Gastroesophageal sphincter (tissue), 4 donors: ENCODE results near the gene C10orf90. TPM values are rescaled to one million over a fixed set of nuclear protein-coding genes. Genes with fewer than 3 reads are reported as not detected.

Experiments
- ATAC-seq: fragments of 150-250 bp; one replicate; pipeline ENCODE4 v1.9.1; 2016; ENCODE audit warnings: mild to moderate bottlenecking, moderate library complexity
- H3K27ac ChIP-seq, 4 donors: fragments of 200-600 bp; sonication (generic) in 3 of 4; 1 replicate in 3 of 4; 2 replicates in 1 of 4; pipeline ENCODE4 v1.5.1; 2016 to 2019
- H3K27me3 ChIP-seq: fragments of 200-600 bp; sonication (generic); one replicate; pipeline ENCODE4 v1.5.1; 2019
- H3K36me3 ChIP-seq, 2 donors: fragments of 200-600 bp; sonication (generic); one replicate each; pipeline ENCODE4 v1.5.1; 2019; ENCODE audit warnings: control low read depth in 1 of 2
- H3K4me1 ChIP-seq, 3 donors: fragments of 200-600 bp; sonication (generic); 1 replicate in 2 of 3; 2 replicates in 1 of 3; pipeline ENCODE4 v1.5.1; 2016 to 2019; ENCODE audit warnings: control low read depth in 2 of 3
- H3K4me3 ChIP-seq, 2 donors: fragments of 200-600 bp; sonication (generic); one replicate each; pipeline ENCODE4 v1.5.1; 2019; ENCODE audit warnings: mild to moderate bottlenecking in 1 of 2, moderate library complexity in 1 of 2
- H3K9me3 ChIP-seq, 3 donors: fragments of 200-600 bp; sonication (generic); one replicate each; pipeline ENCODE4 v1.5.1; 2017 to 2019; ENCODE audit warnings: control low read depth in 2 of 3
- CTCF ChIP-seq, 4 experiments: fragments of 200-600 bp in 2 of 4; fragments of 450-650 bp in 2 of 4; sonication (generic) in 1 of 4; IDR thresholded peaks; one replicate each; pipeline ENCODE4 v1.5.1; 2017 to 2019; ENCODE audit warnings: antibody characterized with exemption in 4 of 4, mild to moderate bottlenecking in 2 of 4, moderate library complexity in 2 of 4
- EP300 ChIP-seq: sonication (generic); formaldehyde crosslinking; IDR thresholded peaks from one replicate; pipeline ENCODE4 v1.6.1; 2017; ENCODE audit warnings: antibody characterized with exemption, mild to moderate bottlenecking
- POLR2A ChIP-seq, 2 donors: fragments of 450-650 bp; IDR thresholded peaks; one replicate each; pipeline ENCODE4 v1.6.1; 2017; ENCODE audit warnings: antibody characterized with exemption in 2 of 2, mild to moderate bottlenecking in 2 of 2, moderate library complexity in 1 of 2
- POLR2AphosphoS5 ChIP-seq: sonication (generic); formaldehyde crosslinking; IDR thresholded peaks from one replicate; pipeline ENCODE4 v1.6.1; 2017; ENCODE audit warnings: antibody characterized with exemption
- WGBS, 2 donors: methylation state at CpG; one replicate each; pipeline ENCODE4 v1.1.5; 2018; ENCODE audit warnings: low coverage in 1 of 2; 5-methylcytosine and 5-hydroxymethylcytosine counted together
- total RNA-seq, 4 donors: library from RNA; depleted of rRNA; stranded (reverse); fragments of >200 nt; gene quantifications; one replicate each; pipeline ENCODE4 v1.1.0, GENCODE V29; 2016

Gene C10orf90
- total RNA-seq, 4 donors from 2014 or later, result not detected

GRCh38 chr10:126491476-126491875 lies 179.0 kb downstream of the C10orf90 start:
- H3K27me3 ChIP-seq, result no peaks in the 10 kb centered on the region
- ATAC-seq, result no peak
- TF ChIP-seq POLR2AphosphoS5 (no peak), EP300 (no peak), CTCF (IDR thresholded peaks at IDR 0.05) (no peak), POLR2A (IDR thresholded peaks at IDR 0.05) (no peak)
- no peaks in the 10 kb centered on the region for H3K4me1 ChIP-seq
- 44 to 50% methylated on average over 4 to 7 of the region's 7 CpGs for WGBS, 2 donors
- peaks cover 0 to 22% (median 0%) of the 10 kb centered on the region in 3 donors for H3K9me3 ChIP-seq
- no peak overlapping the region for H3K4me3 ChIP-seq
- H3K36me3 ChIP-seq, result no peaks in the 10 kb centered on the region
- H3K27ac ChIP-seq, result no peak overlapping the region

- H3K27me3 ChIP-seq, result no peaks in the 10 kb centered on the region
- no peaks in the 10 kb centered on the region for H3K4me1 ChIP-seq
- ATAC-seq, result no peak
- WGBS, 2 donors, result 22 to 88% methylated on average over 1 of the region's 1 CpG
- H3K27ac ChIP-seq, result no peak overlapping the region
- H3K9me3 ChIP-seq, result peaks cover 0 to 11% (median 0%) of the 10 kb centered on the region in 3 donors
- TF ChIP-seq CTCF (IDR thresholded peaks at IDR 0.05), result no peak
- no peak for TF ChIP-seq EP300
- TF ChIP-seq POLR2A (IDR thresholded peaks at IDR 0.05), result no peak
- TF ChIP-seq POLR2AphosphoS5, result no peak
- H3K36me3 ChIP-seq, result no peaks in the 10 kb centered on the region
- H3K4me3 ChIP-seq, result no peak overlapping the region
These were observed 189.3 kb downstream of the C10orf90 start for GRCh38 chr10:126481181-126481580.

GRCh38 chr10:126480648-126481047 lies 189.8 kb downstream of the C10orf90 start:
- Histone ChIP-seq H3K9me3 (peaks cover 0 to 9% (median 0%) of the 10 kb centered on the region in 3 donors), H3K27me3 (no peaks in the 10 kb centered on the region), H3K4me1 (no peaks in the 10 kb centered on the region), H3K4me3 (no peak overlapping the region), H3K27ac (no peak overlapping the region), H3K36me3 (no peaks in the 10 kb centered on the region)
- WGBS, 2 donors, result 83 to 100% methylated on average over 1 to 2 of the region's 3 CpGs
- ATAC-seq, result no peak
- TF ChIP-seq POLR2AphosphoS5 (no peak), CTCF (IDR thresholded peaks at IDR 0.05) (no peak), EP300 (no peak), POLR2A (IDR thresholded peaks at IDR 0.05) (no peak)

- no peak overlapping the region for H3K27ac ChIP-seq
- H3K4me3 ChIP-seq, result no peak overlapping the region
- ATAC-seq, result no peak
- H3K27me3 ChIP-seq, result no peaks in the 10 kb centered on the region
- no peaks in the 10 kb centered on the region for H3K4me1 ChIP-seq
- H3K9me3 ChIP-seq, result no peaks in the 10 kb centered on the region
- no peaks in the 10 kb centered on the region for H3K36me3 ChIP-seq
- 75 to 89% methylated on average over 4 to 6 of the region's 7 CpGs for WGBS, 2 donors
- TF ChIP-seq POLR2AphosphoS5 (no peak), EP300 (no peak), CTCF (IDR thresholded peaks at IDR 0.05) (no peak), POLR2A (IDR thresholded peaks at IDR 0.05) (no peak)
These were observed 191.1 kb downstream of the C10orf90 start for GRCh38 chr10:126479280-126479895.

GRCh38 chr10:126478546-126478945 lies 191.9 kb downstream of the C10orf90 start:
- H3K36me3 ChIP-seq, result no peaks in the 10 kb centered on the region
- H3K27ac ChIP-seq, result no peak overlapping the region
- H3K4me3 ChIP-seq, result no peak overlapping the region
- WGBS, 2 donors, result 19 to 49% methylated on average over 5 of the region's 6 CpGs
- TF ChIP-seq EP300 (no peak), POLR2AphosphoS5 (no peak), POLR2A (IDR thresholded peaks at IDR 0.05) (no peak), CTCF (IDR thresholded peaks at IDR 0.05) (no peak)
- H3K4me1 ChIP-seq, result no peaks in the 10 kb centered on the region
- H3K27me3 ChIP-seq, result no peaks in the 10 kb centered on the region
- no peaks in the 10 kb centered on the region for H3K9me3 ChIP-seq
- no peak for ATAC-seq
